ENCODE data around the gene TRIM7. TPM values are rescaled to one million over a fixed set of nuclear protein-coding genes. Genes with fewer than 3 reads are reported as not detected.
A peak's percentile ranks its signal among the peaks of the same experiment; 100 is the strongest.

Gene TRIM7
- polyA plus RNA-seq, 1 donor (not counting 4 experiments of a cell fraction or from before 2014, with no cell fraction given): 27.6 TPM

GRCh38 chr5:181192337-181193046 is 12.5 kb downstream of the TRIM7 start:
- Histone ChIP-seq H3K27me3 (ENCODE audit: control insufficient read depth, extremely low read depth, insufficient read depth, low read length) (no peaks in the 10 kb centered on the region), H3K4me2 (ENCODE audit: control insufficient read depth, extremely low read depth, insufficient read depth, low read depth, low read length) (peak overlapping the region; percentile 90), H3K79me2 (ENCODE audit: control insufficient read depth, insufficient read depth, low read length) (peaks cover 2% of the 10 kb centered on the region), H3K27ac (ENCODE audit: control insufficient read depth, insufficient read depth, low read length) (peak overlapping the region; percentile 42), H3K4me3 (ENCODE audit: control insufficient read depth in 2 of 3, extremely low read depth in 1 of 3, insufficient read depth in 2 of 3, low read depth in 1 of 3, low read length in 3 of 3) (peak overlapping the region; percentile 61 to 85 (median 69)), H3K9me1 (ENCODE audit: control insufficient read depth, extremely low read depth, insufficient read depth, low read length) (no peaks in the 10 kb centered on the region), H2AFZ (ENCODE audit: control insufficient read depth, low read length) (peak overlapping the region; percentile 89), H3K9me3 (ENCODE audit: control insufficient read depth, low read depth, low read length) (no peaks in the 10 kb centered on the region), H3K9ac (ENCODE audit: control insufficient read depth, extremely low read depth, insufficient read depth, low read length) (peak overlapping the region; percentile 73), H3K4me1 (ENCODE audit: control insufficient read depth, extremely low read depth, insufficient read depth, low read length) (peaks cover 10% of the 10 kb centered on the region), H4K20me1 (ENCODE audit: control insufficient read depth, extremely low read depth, insufficient read depth, low read length) (peaks cover 2% of the 10 kb centered on the region), H3K36me3 (ENCODE audit: control insufficient read depth in 2 of 2, extremely low read depth in 1 of 2, insufficient read depth in 2 of 2, low read length in 2 of 2) (peaks cover 7 to 12% of the 10 kb centered on the region in 2 experiments)
- TF ChIP-seq EZH2 (IDR thresholded peaks at IDR 0.05; ENCODE audit: low read length) (no peak), CTCF (optimal IDR thresholded peaks at IDR 0.05 in 1 of 3, IDR thresholded peaks at IDR 0.05 in 1 of 3, conservative IDR thresholded peaks at IDR 0.05 in 1 of 3; ENCODE audit: extremely low read depth in 1 of 3, insufficient read depth in 2 of 3, low read length in 3 of 3) (no peak)
- FAIRE-seq: no peak
- dilution Hi-C loops (cut with MboI; ENCODE audit: extremely low pct_ligation_motif_present, low sequenced_read_pairs): no loop called here
- no peak for DNase-seq (ENCODE audit: low read depth, low spot score)

GRCh38 chr5:181191526-181192336 is 13.3 kb downstream of the TRIM7 start:
- Histone ChIP-seq H3K4me1 (ENCODE audit: control insufficient read depth, extremely low read depth, insufficient read depth, low read length) (peaks cover 14% of the 10 kb centered on the region), H3K9ac (ENCODE audit: control insufficient read depth, extremely low read depth, insufficient read depth, low read length) (peak overlapping the region; percentile 73), H3K27ac (ENCODE audit: control insufficient read depth, insufficient read depth, low read length) (peak overlapping the region; percentile 42), H2AFZ (ENCODE audit: control insufficient read depth, low read length) (peak overlapping the region; percentile 97), H3K27me3 (ENCODE audit: control insufficient read depth, extremely low read depth, insufficient read depth, low read length) (no peaks in the 10 kb centered on the region), H3K79me2 (ENCODE audit: control insufficient read depth, insufficient read depth, low read length) (peaks cover 2% of the 10 kb centered on the region), H3K4me2 (ENCODE audit: control insufficient read depth, extremely low read depth, insufficient read depth, low read depth, low read length) (peak overlapping the region; percentile 100), H3K4me3 (ENCODE audit: control insufficient read depth in 2 of 3, extremely low read depth in 1 of 3, insufficient read depth in 2 of 3, low read depth in 1 of 3, low read length in 3 of 3) (peak overlapping the region; percentile 69 to 87 (median 85)), H3K36me3 (ENCODE audit: control insufficient read depth in 2 of 2, extremely low read depth in 1 of 2, insufficient read depth in 2 of 2, low read length in 2 of 2) (peaks cover 5% of the 10 kb centered on the region in 2 experiments), H3K9me1 (ENCODE audit: control insufficient read depth, extremely low read depth, insufficient read depth, low read length) (no peaks in the 10 kb centered on the region), H4K20me1 (ENCODE audit: control insufficient read depth, extremely low read depth, insufficient read depth, low read length) (peaks cover 2% of the 10 kb centered on the region), H3K9me3 (ENCODE audit: control insufficient read depth, low read depth, low read length) (no peaks in the 10 kb centered on the region)
- peak; percentile 43 for FAIRE-seq
- no peak for TF ChIP-seq CTCF (optimal IDR thresholded peaks at IDR 0.05 in 1 of 3, IDR thresholded peaks at IDR 0.05 in 1 of 3, conservative IDR thresholded peaks at IDR 0.05 in 1 of 3; ENCODE audit: extremely low read depth in 1 of 3, insufficient read depth in 2 of 3, low read length in 3 of 3)
- no peak for TF ChIP-seq EZH2 (IDR thresholded peaks at IDR 0.05; ENCODE audit: low read length)
- peak; percentile 73 for DNase-seq (ENCODE audit: low read depth, low spot score)
- dilution Hi-C loops (cut with MboI; ENCODE audit: extremely low pct_ligation_motif_present, low sequenced_read_pairs): no loop called here

Measured in keratinocyte (primary cell).